Endothelial cell of umbilical vein (primary cell): Measurements from ENCODE around the gene TWIST1. TPM values are rescaled to one million over a fixed set of nuclear protein-coding genes. Genes with fewer than 3 reads are reported as not detected.

ENCODE experiments used
- BruUV-seq: library from RNA; stranded (reverse); fragments of 400-500 nt; replicated peaks from 2 replicates; lab custom pipeline; 2021; lab: Mats Ljungman, UMichigan
- CTCF ChIA-PET: fragments of 300-600, 350-600 bp; sonication (Branson Sonifier 250); formaldehyde crosslinking; loops from one replicate; lab custom pipeline; 2021; ENCODE audit warnings: antibody characterized with exemption, inconsistent platforms; lab: Charles Lee
- POLR2A ChIA-PET: fragments of 300-600, 350-600 bp; sonication (Branson Sonifier 250); formaldehyde crosslinking; loops from one replicate; lab custom pipeline; 2021; ENCODE audit warnings: antibody characterized with exemption, inconsistent platforms; lab: Charles Lee
- DNase-seq: peaks from one replicate; pipeline ENCODE4 v3.0.0-alpha.2; 2011; ENCODE audit warnings: low read depth, low spot score
- FAIRE-seq: peaks from 2 replicates; lab custom pipeline; 2011; peaks lifted over from hg19 to GRCh38; lab: Jason Lieb, UNC
- H2AFZ ChIP-seq: 2 replicates; pipeline ENCODE4 v1.6.0; 2012; ENCODE audit warnings: low read depth, low read length, control low read depth, inconsistent platforms
- H3K27ac ChIP-seq: 2 replicates; pipeline ENCODE4 v1.5.1; 2011; ENCODE audit warnings: low read depth, mild to moderate bottlenecking, control low read depth, low read length, moderate library complexity; ENCODE audit not compliant: insufficient read depth
- H3K27me3 ChIP-seq, 2 experiments: 2 replicates each; pipeline versions ENCODE4 v1.6.0 to v1.6.1; 2011; ENCODE audit warnings: low read length in 2 of 2, mixed read lengths in 1 of 2; ENCODE audit not compliant: control insufficient read depth in 2 of 2, insufficient read depth in 2 of 2
- H3K36me3 ChIP-seq, 2 experiments: 2 replicates in 1 of 2; 3 replicates in 1 of 2; pipeline ENCODE4 v1.5.1; 2011; ENCODE audit warnings: low read length in 2 of 2, mild to moderate bottlenecking in 1 of 2, moderate library complexity in 1 of 2; ENCODE audit not compliant: control insufficient read depth in 2 of 2, insufficient read depth in 2 of 2; ENCODE audit errors: extremely low read depth in 1 of 2
- H3K4me1 ChIP-seq: 3 replicates; pipeline ENCODE4 v1.5.1; 2011; ENCODE audit warnings: mild to moderate bottlenecking, low read length; ENCODE audit not compliant: control insufficient read depth, insufficient read depth; ENCODE audit errors: extremely low read depth
- H3K4me2 ChIP-seq: 2 replicates; pipeline ENCODE4 v1.6.1; 2011; ENCODE audit warnings: low read length, control low read depth, mixed read lengths; ENCODE audit not compliant: insufficient read depth
- H3K4me3 ChIP-seq, 3 experiments: fragments of 200-600 bp in 1 of 3; sonication (generic), shearing (Covaris generic) in 1 of 3; replicated peaks in 1 of 3; 2 replicates each; pipeline ENCODE4 v1.5.1; 2011 to 2016; ENCODE audit warnings: control low read depth in 3 of 3, low read length in 3 of 3, mild to moderate bottlenecking in 2 of 3, inconsistent platforms in 1 of 3, low read depth in 1 of 3, moderate library complexity in 1 of 3; ENCODE audit not compliant: insufficient read depth in 1 of 3
- H3K79me2 ChIP-seq: 2 replicates; pipeline ENCODE4 v1.6.0; 2012; ENCODE audit warnings: low read length, inconsistent platforms; ENCODE audit not compliant: control insufficient read depth, insufficient read depth
- H3K9ac ChIP-seq: replicated peaks from 2 replicates; pipeline ENCODE3; 2011; ENCODE audit warnings: low read length, control low read depth; ENCODE audit not compliant: insufficient read depth; ENCODE audit errors: extremely low read depth
- H3K9me1 ChIP-seq: replicated peaks from 3 replicates; pipeline ENCODE4 v1.6.0; 2011; ENCODE audit warnings: mild to moderate bottlenecking, low read length; ENCODE audit not compliant: control insufficient read depth, insufficient read depth; ENCODE audit errors: extremely low read depth
- H3K9me3 ChIP-seq: replicated peaks from 2 replicates; pipeline ENCODE4 v1.5.1; 2012; ENCODE audit warnings: low read length, inconsistent platforms; ENCODE audit not compliant: control insufficient read depth, insufficient read depth
- H4K20me1 ChIP-seq: replicated peaks from 2 replicates; pipeline ENCODE3; 2011; ENCODE audit warnings: mild to moderate bottlenecking, low read length; ENCODE audit not compliant: control insufficient read depth, insufficient read depth; ENCODE audit errors: extremely low read depth
- CTCF ChIP-seq, 2 donors: IDR thresholded peaks; 1 replicate in 1 of 2; 2 replicates in 1 of 2; pipeline ENCODE4 v1.5.1; 2011; ENCODE audit warnings: low read length in 2 of 2, mild to moderate bottlenecking in 2 of 2, moderate library complexity in 2 of 2, control low read depth in 1 of 2, inconsistent platforms in 1 of 2, low read depth in 1 of 2; ENCODE audit not compliant: insufficient read depth in 1 of 2; ENCODE audit errors: extremely low read depth in 1 of 2
- EZH2 ChIP-seq: IDR thresholded peaks from 2 replicates; pipeline ENCODE4 v1.6.1; 2012; ENCODE audit warnings: borderline replicate concordance, low read depth, mild to moderate bottlenecking, moderate library complexity, low read length, inconsistent platforms; ENCODE audit not compliant: severe bottlenecking
- FOS ChIP-seq: IDR thresholded peaks from 2 replicates; pipeline ENCODE4 v1.6.1; 2011; ENCODE audit warnings: mild to moderate bottlenecking, low read length, moderate library complexity, borderline replicate concordance; ENCODE audit not compliant: insufficient read depth
- GATA2 ChIP-seq: IDR thresholded peaks from 2 replicates; pipeline ENCODE4 v1.7.0; 2011; ENCODE audit warnings: low read depth, mild to moderate bottlenecking, moderate library complexity, mixed read lengths, low read length; ENCODE audit not compliant: insufficient read length, insufficient read depth
- JUN ChIP-seq: IDR thresholded peaks from 2 replicates; pipeline ENCODE4 v1.6.1; 2011; ENCODE audit warnings: borderline replicate concordance, low read depth; ENCODE audit not compliant: insufficient read length, insufficient read depth
- MAX ChIP-seq: IDR thresholded peaks from 2 replicates; pipeline ENCODE4 v1.6.1; 2011; ENCODE audit not compliant: insufficient read depth, insufficient read length
- MYC ChIP-seq: IDR thresholded peaks from one replicate; pipeline ENCODE4 v1.6.1; 2011; ENCODE audit warnings: mild to moderate bottlenecking, low read depth, low read length
- POLR2A ChIP-seq: IDR thresholded peaks from 2 replicates; pipeline ENCODE4 v1.6.1; 2012; ENCODE audit warnings: low read depth, mild to moderate bottlenecking, control low read depth, low read length
- POLR2AphosphoS5 ChIP-seq: IDR thresholded peaks from 2 replicates; pipeline ENCODE4 v1.6.1; 2012; ENCODE audit warnings: low read depth, mild to moderate bottlenecking, control low read depth, low read length, moderate library complexity; ENCODE audit not compliant: insufficient read depth
- dilution Hi-C: fragments of 300-500 bp; cut with MboI; formaldehyde crosslinking; loops from one replicate; pipeline ENCODE4 v1.15.0; 2019; ENCODE audit warnings: low sequenced_read_pairs; ENCODE audit not compliant: extremely low pct_ligation_motif_present
- intact Hi-C: fragments of 100-400 bp; cut with micrococcal nuclease; formaldehyde crosslinking; loops from one replicate; pipeline ENCODE4 v1.10.0; 2022
- polyA plus RNA-seq, 4 experiments: library from polyadenylated mRNA; depleted of rRNA in 3 of 4; stranded (reverse) in 3 of 4; unstranded in 1 of 4; fragments of >200 nt; gene quantifications; 2 replicates each; pipeline versions ENCODE4 v1.2.1 to v1.2.3, GENCODE V29; 2011 to 2012; ENCODE audit warnings: missing spikeins in 1 of 4
- total RNA-seq: library from RNA; stranded (reverse); gene quantifications from 2 replicates; pipeline ENCODE4 v1.2.3, GENCODE V29; 2021

Gene TWIST1
- total and polyA plus RNA-seq, 2 donors (not counting 3 experiments of a cell fraction or from before 2014, with no cell fraction given), result not detected

DNA sequence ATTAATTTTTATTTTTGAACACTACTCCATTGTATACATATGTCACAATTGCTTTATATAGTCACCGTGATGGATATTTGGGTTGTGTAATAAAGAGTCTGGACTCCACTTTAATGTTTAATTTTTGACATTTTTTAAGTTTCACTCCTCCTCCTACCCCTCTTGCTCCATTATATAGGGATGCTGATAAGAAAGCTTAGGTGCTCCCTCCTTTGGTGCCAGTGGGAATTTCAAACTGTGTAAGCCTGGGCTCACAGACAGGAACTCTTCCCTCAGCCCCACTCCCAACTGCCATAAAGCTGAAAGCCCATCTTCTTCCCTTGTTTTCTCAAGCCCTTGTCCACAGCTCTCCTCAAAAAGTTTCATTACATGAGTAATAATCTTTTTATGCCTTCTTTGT lies 47.6 kb downstream of the TWIST1 start:
- no TSS peak for BruUV-seq
- no peak overlapping the region for H3K27ac ChIP-seq
- TF ChIP-seq GATA2, result no peak
- no peak for TF ChIP-seq JUN
- no peak for TF ChIP-seq MAX
- TF ChIP-seq POLR2A, result no peak
- TF ChIP-seq CTCF (IDR thresholded peaks at IDR 0.05; ENCODE audit: extremely low read depth in 1 of 2, insufficient read depth in 1 of 2, low read depth in 1 of 2, low read length in 2 of 2), result no peak
- TF ChIP-seq EZH2, result no peak
- TF ChIP-seq FOS, result no peak
- no peak for TF ChIP-seq POLR2AphosphoS5
- TF ChIP-seq MYC, result no peak
- FAIRE-seq (no peak), DNase-seq (no peak)
- dilution Hi-C loops (no loop called here), intact Hi-C loops (no loop called here)
- no peak overlapping the region for H3K4me2 ChIP-seq
- POLR2A ChIA-PET, result no interaction called here
- no peak overlapping the region for H2AFZ ChIP-seq
- no peaks in the 10 kb centered on the region for H4K20me1 ChIP-seq
- no peaks in the 10 kb centered on the region for H3K79me2 ChIP-seq
- no peaks in the 10 kb centered on the region for H3K27me3 ChIP-seq
- CTCF ChIA-PET, result interaction anchor here (0.9 to 1.9 kb wide), 4 partner anchors 18 to 717 kb away, joined by 3 to 9 read pairs (median 4); no protein-coding TSS in a partner anchor
- no peaks in the 10 kb centered on the region for H3K9me3 ChIP-seq
- H3K36me3 ChIP-seq, result no peaks in the 10 kb centered on the region
- H3K9me1 ChIP-seq, result no peaks in the 10 kb centered on the region
- H3K4me1 ChIP-seq, result no peaks in the 10 kb centered on the region
- no peak overlapping the region for H3K4me3 ChIP-seq
- no peak overlapping the region for H3K9ac ChIP-seq
